Thoracic aorta (tissue), 2 donors: ENCODE results near the gene ZNF296. TPM values are rescaled to one million over a fixed set of nuclear protein-coding genes. Genes with fewer than 3 reads are reported as not detected.

ENCODE experiments used
- ATAC-seq: fragments of 150-250 bp; one replicate; pipeline ENCODE4 v1.8.0; 2017; ENCODE audit warnings: low read depth; ENCODE audit not compliant: insufficient number of reproducible peaks, low FRiP score
- DNase-seq: peaks from one replicate; pipeline ENCODE4 v3.0.0-alpha.2; 2020; ENCODE audit warnings: low spot score
- H3K27ac ChIP-seq, 2 donors: fragments of 200-600 bp; sonication (generic); 1 replicate in 1 of 2; 2 replicates in 1 of 2; pipeline ENCODE4 v1.5.1; 2016; ENCODE audit warnings: mild to moderate bottlenecking in 2 of 2, moderate library complexity in 2 of 2
- H3K27me3 ChIP-seq: fragments of 200-600 bp; sonication (generic); replicated peaks from 2 replicates; pipeline ENCODE4 v1.6.0; 2016; ENCODE audit warnings: mild to moderate bottlenecking; ENCODE audit not compliant: insufficient read depth
- H3K36me3 ChIP-seq: fragments of 200-600 bp; sonication (generic); one replicate; pipeline ENCODE4 v1.5.1; 2016
- H3K4me1 ChIP-seq, 2 donors: fragments of 200-600 bp; sonication (generic); 1 replicate in 1 of 2; 2 replicates in 1 of 2; pipeline versions ENCODE4 v1.5.1 to v1.6.0; 2016; ENCODE audit warnings: low read depth in 2 of 2, mild to moderate bottlenecking in 1 of 2; ENCODE audit not compliant: control insufficient read depth in 1 of 2
- H3K4me3 ChIP-seq: fragments of 200-600 bp; sonication (generic); 2 replicates; pipeline ENCODE4 v1.5.1; 2016; ENCODE audit warnings: mild to moderate bottlenecking
- H3K9me3 ChIP-seq: fragments of 200-600 bp; sonication (generic); 2 replicates; pipeline ENCODE4 v1.5.1; 2016
- total RNA-seq, 2 donors: library from RNA; depleted of rRNA; stranded (reverse); fragments of >200 nt; gene quantifications; one replicate each; pipeline versions ENCODE4 v1.1.0 to v1.2.3, GENCODE V29; 2016
- TF ChIP-seq, protein P1 (sequence below): fragments of 200-600 bp; sonication (generic); IDR thresholded peaks from one replicate; pipeline ENCODE4 v1.5.1; 2019; ENCODE audit warnings: antibody characterized with exemption

ZNF296 gene
- total RNA-seq, 2 donors from 2014 or later: 1.5 to 1.8 TPM

DNA sequence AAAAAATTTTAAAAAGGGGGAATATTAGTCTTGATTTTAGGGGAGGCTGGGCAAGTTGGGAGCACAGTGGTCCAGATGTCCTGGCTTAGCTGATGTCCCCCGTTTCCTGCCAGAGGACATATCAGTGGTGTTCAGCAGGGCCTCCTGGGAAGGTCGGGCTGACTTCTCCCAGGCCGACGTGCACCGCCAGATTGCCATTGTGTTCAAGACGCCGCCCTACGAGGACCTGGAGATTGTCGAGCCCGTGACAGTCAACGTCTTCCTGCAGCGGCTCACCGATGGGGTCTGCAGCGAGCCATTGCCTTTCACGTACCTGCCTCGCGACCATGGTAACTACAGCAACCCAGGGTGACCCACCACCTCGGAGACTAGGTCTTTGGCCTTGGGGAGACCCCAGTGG, 43.9 kb downstream of the ZNF296 start:
- DNase-seq (no peak), ATAC-seq (no peak)
- Histone ChIP-seq H3K4me1 (no peaks in the 10 kb centered on the region), H3K36me3 (peaks cover 29% of the 10 kb centered on the region), H3K9me3 (no peaks in the 10 kb centered on the region), H3K27ac (no peak overlapping the region), H3K27me3 (no peaks in the 10 kb centered on the region), H3K4me3 (no peak overlapping the region)
- TF ChIP-seq, protein P1, sequence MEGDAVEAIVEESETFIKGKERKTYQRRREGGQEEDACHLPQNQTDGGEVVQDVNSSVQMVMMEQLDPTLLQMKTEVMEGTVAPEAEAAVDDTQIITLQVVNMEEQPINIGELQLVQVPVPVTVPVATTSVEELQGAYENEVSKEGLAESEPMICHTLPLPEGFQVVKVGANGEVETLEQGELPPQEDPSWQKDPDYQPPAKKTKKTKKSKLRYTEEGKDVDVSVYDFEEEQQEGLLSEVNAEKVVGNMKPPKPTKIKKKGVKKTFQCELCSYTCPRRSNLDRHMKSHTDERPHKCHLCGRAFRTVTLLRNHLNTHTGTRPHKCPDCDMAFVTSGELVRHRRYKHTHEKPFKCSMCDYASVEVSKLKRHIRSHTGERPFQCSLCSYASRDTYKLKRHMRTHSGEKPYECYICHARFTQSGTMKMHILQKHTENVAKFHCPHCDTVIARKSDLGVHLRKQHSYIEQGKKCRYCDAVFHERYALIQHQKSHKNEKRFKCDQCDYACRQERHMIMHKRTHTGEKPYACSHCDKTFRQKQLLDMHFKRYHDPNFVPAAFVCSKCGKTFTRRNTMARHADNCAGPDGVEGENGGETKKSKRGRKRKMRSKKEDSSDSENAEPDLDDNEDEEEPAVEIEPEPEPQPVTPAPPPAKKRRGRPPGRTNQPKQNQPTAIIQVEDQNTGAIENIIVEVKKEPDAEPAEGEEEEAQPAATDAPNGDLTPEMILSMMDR: no peak

DNA sequence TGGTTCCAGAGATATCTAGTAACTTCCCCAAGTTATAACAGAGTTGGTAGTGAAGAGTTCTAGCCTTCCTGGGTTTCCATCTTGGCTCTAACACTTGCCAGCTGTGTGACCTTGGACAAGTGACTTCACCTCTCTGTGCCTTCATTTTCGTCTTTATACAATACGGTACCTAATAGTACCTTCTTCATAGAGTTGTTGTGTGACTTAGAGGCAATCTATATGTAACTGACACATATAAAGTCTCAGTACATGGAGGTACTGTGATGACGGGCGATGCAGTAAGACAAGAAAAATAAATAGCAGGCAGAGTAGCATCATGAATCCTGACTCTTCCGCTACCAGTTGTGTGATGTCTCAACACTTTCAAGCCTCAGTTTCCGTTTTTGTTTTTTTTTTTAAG, 45.5 kb downstream of the ZNF296 start:
- Histone ChIP-seq H3K4me1 (no peaks in the 10 kb centered on the region), H3K36me3 (peaks cover 32% of the 10 kb centered on the region)

DNA sequence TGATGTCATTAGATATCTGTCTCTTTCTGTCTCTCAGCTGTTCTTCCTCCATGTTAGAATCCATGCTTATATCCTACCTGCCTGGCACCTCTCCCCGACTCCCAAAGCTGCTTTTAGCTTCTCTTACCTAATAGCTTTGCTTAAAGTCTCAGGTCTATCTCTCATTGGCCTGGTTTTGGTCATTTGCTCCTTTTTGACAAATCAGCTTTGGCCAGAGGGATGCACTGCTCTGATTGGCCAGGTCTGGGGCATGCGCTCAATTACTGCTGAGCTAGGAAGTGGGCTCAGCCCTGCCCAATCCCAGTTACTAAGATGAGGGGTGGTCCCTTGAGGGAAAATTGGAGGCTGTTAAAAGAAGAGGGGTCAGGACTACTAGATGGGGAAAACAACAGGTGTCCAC, 48.9 kb downstream of the ZNF296 start:
- Histone ChIP-seq H3K27ac (no peak overlapping the region), H3K9me3 (no peaks in the 10 kb centered on the region), H3K27me3 (no peaks in the 10 kb centered on the region), H3K36me3 (peaks cover 20% of the 10 kb centered on the region), H3K4me1 (no peaks in the 10 kb centered on the region), H3K4me3 (no peak overlapping the region)
- ATAC-seq (no peak), DNase-seq (no peak)
- TF ChIP-seq, protein P1: no peak

More for the DNA sequence above, 45.5 kb downstream of the ZNF296 start:
- no peak for DNase-seq
- H3K27me3 ChIP-seq: no peaks in the 10 kb centered on the region
- ATAC-seq: no peak
- TF ChIP-seq, protein P1: no peak
- H3K4me3 ChIP-seq: no peak overlapping the region
- H3K9me3 ChIP-seq: no peaks in the 10 kb centered on the region
- no peak overlapping the region for H3K27ac ChIP-seq

DNA sequence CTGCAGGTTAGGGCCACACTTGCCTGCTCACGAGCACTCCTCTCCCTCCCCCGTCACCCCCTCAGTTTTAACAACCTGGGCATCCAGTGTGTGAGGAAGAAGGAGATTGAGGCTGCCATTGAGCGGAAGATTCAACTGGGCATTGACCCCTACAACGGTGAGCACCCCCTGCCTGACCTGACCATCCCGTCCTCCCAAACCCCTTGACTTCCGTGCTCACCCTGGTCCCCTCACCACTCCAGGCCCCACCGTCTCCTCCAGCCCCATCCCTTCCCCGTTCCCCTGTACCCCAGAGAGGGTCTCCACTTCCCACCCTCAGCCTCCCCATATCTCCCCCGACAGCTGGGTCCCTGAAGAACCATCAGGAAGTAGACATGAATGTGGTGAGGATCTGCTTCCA, 51.0 kb downstream of the ZNF296 start:
- no peaks in the 10 kb centered on the region for H3K9me3 ChIP-seq
- ATAC-seq (no peak), DNase-seq (no peak)
- no peaks in the 10 kb centered on the region for H3K4me1 ChIP-seq
- H3K4me3 ChIP-seq: no peak overlapping the region
- peaks cover 14% of the 10 kb centered on the region for H3K36me3 ChIP-seq
- no peaks in the 10 kb centered on the region for H3K27me3 ChIP-seq
- H3K27ac ChIP-seq: no peak overlapping the region
- TF ChIP-seq, protein P1: no peak

DNA sequence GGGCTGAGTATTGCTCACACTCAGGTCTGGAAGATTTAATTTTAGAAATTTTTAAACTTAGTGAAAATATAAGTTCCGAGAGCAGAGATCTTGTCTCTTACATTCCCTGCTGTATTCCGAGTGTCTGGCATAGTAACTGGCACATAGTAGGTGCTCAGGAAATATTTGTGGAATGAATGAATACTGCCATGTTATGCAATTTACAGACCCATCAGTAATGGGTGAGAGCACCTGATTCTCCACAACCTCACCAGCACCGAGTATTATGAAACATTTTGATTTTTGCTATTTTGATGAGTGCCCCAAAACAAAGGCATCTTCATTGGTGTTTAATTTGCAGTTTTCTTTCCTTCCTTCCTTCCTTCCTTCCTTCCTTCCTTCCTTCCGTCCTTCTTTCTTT, 53.2 kb downstream of the ZNF296 start:
- no peak for ATAC-seq
- DNase-seq: no peak
- H3K36me3 ChIP-seq: peaks cover 6% of the 10 kb centered on the region
- no peaks in the 10 kb centered on the region for H3K27me3 ChIP-seq
- H3K4me3 ChIP-seq: no peak overlapping the region
- H3K9me3 ChIP-seq: no peaks in the 10 kb centered on the region
- TF ChIP-seq, protein P1: no peak
- H3K4me1 ChIP-seq: no peaks in the 10 kb centered on the region
- H3K27ac ChIP-seq: no peak overlapping the region
